Neutrophil (primary cell): ENCODE results near the gene NPAS3.

ENCODE experiments used
- H3K27ac ChIP-seq: fragments of 200-600 bp; sonication (generic); 2 replicates; pipeline ENCODE4 v1.5.1; 2016; ENCODE audit warnings: mild to moderate bottlenecking, moderate library complexity
- H3K27me3 ChIP-seq: fragments of 200-600 bp; sonication (generic); 2 replicates; pipeline ENCODE4 v1.6.0; 2016; ENCODE audit warnings: mild to moderate bottlenecking
- H3K36me3 ChIP-seq: fragments of 200-600 bp; sonication (generic); 2 replicates; pipeline ENCODE4 v1.5.1; 2017
- H3K4me1 ChIP-seq, 2 experiments: fragments of 200-600 bp in 1 of 2; sonication (generic) in 1 of 2; 1 replicate in 1 of 2; 2 replicates in 1 of 2; pipeline versions ENCODE4 v1.5.1 to v1.6.1; 2013 to 2016; ENCODE audit warnings: low read depth in 1 of 2, low read length in 1 of 2, mild to moderate bottlenecking in 1 of 2, moderate library complexity in 1 of 2; ENCODE audit not compliant: control insufficient read depth in 1 of 2, insufficient read depth in 1 of 2
- H3K4me3 ChIP-seq, 2 experiments: fragments of 200-600 bp in 1 of 2; sonication (generic) in 1 of 2; 1 replicate in 1 of 2; 2 replicates in 1 of 2; pipeline ENCODE4 v1.5.1; 2013 to 2016; ENCODE audit warnings: low read depth in 1 of 2, low read length in 1 of 2, mild to moderate bottlenecking in 1 of 2, moderate library complexity in 1 of 2
- H3K9me3 ChIP-seq: fragments of 200-600 bp; sonication (generic); 2 replicates; pipeline ENCODE4 v1.5.1; 2016
- TF ChIP-seq, protein P1 (sequence below): fragments of 200-600 bp; sonication (generic); IDR thresholded peaks from 2 replicates; pipeline ENCODE4 v1.5.1; 2016; ENCODE audit warnings: antibody characterized with exemption

Gene NPAS3

DNA sequence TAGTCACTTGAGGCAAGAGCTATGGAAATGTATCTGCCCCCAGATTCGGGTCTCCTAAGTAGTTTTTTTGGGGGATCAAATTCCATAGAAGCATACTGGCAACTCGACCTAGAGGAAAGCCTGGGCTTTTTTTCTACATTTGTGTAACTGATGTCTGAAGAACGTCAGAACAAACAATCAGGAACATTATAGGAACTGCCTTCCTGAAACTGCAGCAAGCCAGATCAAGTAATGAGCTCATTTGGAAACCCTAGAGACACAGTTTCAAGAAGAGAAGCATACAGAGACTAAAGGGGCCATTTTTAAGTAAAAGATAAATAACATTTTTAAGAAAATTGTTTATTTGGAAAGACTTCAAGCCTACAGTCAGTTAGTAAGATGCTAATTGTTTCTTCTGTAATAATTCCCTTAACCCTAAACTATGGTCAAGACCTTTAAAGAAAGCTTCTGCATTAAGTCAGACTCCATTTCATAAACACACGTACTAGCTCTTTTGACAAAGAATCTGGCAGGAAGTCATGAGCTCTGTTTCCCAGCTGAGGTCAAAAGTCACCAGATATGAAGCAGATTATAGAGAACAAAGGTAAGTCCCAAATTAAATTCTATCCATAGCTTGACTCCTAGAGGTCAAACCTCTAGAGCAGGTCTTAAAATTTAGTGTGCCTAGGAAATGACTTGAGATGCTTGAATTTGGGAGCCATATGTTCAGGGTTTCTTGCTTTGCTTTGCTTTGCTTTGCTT is 899.4 kb downstream of the NPAS3 start:
- H3K27me3 ChIP-seq = no peaks in the 10 kb centered on the region
- no peaks in the 10 kb centered on the region for H3K36me3 ChIP-seq
- no peaks in the 10 kb centered on the region for H3K4me1 ChIP-seq
- H3K9me3 ChIP-seq = no peaks in the 10 kb centered on the region
- no peak overlapping the region for H3K4me3 ChIP-seq
- no peak overlapping the region for H3K27ac ChIP-seq
- TF ChIP-seq, protein P1, sequence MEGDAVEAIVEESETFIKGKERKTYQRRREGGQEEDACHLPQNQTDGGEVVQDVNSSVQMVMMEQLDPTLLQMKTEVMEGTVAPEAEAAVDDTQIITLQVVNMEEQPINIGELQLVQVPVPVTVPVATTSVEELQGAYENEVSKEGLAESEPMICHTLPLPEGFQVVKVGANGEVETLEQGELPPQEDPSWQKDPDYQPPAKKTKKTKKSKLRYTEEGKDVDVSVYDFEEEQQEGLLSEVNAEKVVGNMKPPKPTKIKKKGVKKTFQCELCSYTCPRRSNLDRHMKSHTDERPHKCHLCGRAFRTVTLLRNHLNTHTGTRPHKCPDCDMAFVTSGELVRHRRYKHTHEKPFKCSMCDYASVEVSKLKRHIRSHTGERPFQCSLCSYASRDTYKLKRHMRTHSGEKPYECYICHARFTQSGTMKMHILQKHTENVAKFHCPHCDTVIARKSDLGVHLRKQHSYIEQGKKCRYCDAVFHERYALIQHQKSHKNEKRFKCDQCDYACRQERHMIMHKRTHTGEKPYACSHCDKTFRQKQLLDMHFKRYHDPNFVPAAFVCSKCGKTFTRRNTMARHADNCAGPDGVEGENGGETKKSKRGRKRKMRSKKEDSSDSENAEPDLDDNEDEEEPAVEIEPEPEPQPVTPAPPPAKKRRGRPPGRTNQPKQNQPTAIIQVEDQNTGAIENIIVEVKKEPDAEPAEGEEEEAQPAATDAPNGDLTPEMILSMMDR = no peak

- Histone ChIP-seq H3K4me3 (no peak overlapping the region), H3K27ac (no peak overlapping the region)
- TF ChIP-seq, protein P1 = no peak
Observed at GRCh38 chr14:33839193-33840076, 900.8 kb downstream of the NPAS3 start.

DNA sequence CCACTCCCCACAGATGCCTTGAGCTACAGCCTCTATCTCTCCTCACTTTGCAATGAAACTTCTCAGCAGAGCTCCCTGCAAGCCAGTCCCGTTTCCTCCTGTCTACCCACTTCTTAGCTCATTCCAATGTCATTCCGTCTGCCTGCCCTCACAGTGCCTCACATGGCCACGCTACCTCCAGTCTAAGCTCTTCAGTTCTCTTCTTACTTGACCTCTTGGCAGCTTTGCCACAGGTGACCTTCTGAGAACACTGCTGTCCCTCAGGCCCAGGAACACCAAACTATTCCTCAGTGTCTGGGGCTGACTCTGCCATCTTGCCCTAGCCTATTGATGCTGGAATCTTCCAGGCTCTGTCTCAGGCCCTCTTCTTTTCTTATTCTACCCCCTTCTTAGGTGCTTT is 902.1 kb downstream of the NPAS3 start:
- Histone ChIP-seq H3K27me3 (no peaks in the 10 kb centered on the region), H3K4me3 (no peak overlapping the region), H3K36me3 (no peaks in the 10 kb centered on the region), H3K9me3 (no peaks in the 10 kb centered on the region), H3K4me1 (no peaks in the 10 kb centered on the region), H3K27ac (no peak overlapping the region)
- TF ChIP-seq, protein P1 = no peak

More at GRCh38 chr14:33839193-33840076, 900.8 kb downstream of the NPAS3 start:
- H3K4me1 ChIP-seq = no peaks in the 10 kb centered on the region
- H3K27me3 ChIP-seq = no peaks in the 10 kb centered on the region
- H3K9me3 ChIP-seq = no peaks in the 10 kb centered on the region
- no peaks in the 10 kb centered on the region for H3K36me3 ChIP-seq

DNA sequence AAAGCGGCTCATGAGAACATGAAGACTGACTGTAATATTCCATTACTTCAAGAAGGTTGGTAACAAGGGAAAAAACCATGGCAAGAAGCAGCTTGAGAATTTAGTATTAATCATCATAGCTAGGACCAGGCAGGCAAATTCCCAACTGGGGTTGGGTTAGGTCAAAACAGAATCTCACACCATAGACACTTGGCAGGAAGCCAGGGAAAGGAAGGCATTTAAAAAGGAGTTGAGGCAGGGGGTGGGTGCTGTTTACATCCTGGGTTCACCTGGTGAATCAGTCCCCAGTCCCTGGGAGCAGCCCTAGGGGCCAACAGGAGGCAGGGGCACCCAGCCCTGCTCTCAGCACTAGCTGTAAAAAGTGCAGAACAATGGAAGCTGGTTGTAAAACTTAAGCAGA is 903.6 kb downstream of the NPAS3 start:
- H3K9me3 ChIP-seq = no peaks in the 10 kb centered on the region
- no peaks in the 10 kb centered on the region for H3K27me3 ChIP-seq
- no peak overlapping the region for H3K27ac ChIP-seq
- TF ChIP-seq, protein P1 = no peak
- no peaks in the 10 kb centered on the region for H3K36me3 ChIP-seq
- H3K4me3 ChIP-seq = no peak overlapping the region
- no peaks in the 10 kb centered on the region for H3K4me1 ChIP-seq

- Histone ChIP-seq H3K27me3 (no peaks in the 10 kb centered on the region), H3K4me1 (no peaks in the 10 kb centered on the region), H3K27ac (no peak overlapping the region), H3K36me3 (no peaks in the 10 kb centered on the region), H3K4me3 (no peak overlapping the region), H3K9me3 (no peaks in the 10 kb centered on the region)
- TF ChIP-seq, protein P1 = no peak
Observed at GRCh38 chr14:33844118-33844517, 905.4 kb downstream of the NPAS3 start.
